ENCODE results near the gene GGT5.

GRCh38 chr22:24190596-24191208 is 54.2 kb downstream of the GGT5 start:
- TF ChIP-seq CTCF (IDR thresholded peaks at IDR 0.05; ENCODE audit: low read length) (no peak), EZH2 (optimal IDR thresholded peaks at IDR 0.05; ENCODE audit: low read depth, low read length) (no peak)

Measured in MM.1S (cell line).